NOMO-1 (cell line): Measurements from ENCODE around the gene DHX29.

Experiments
- DNase-seq, 2 experiments: peaks; one replicate each; lab custom pipeline; 2025; ENCODE audit not compliant: unreplicated experiment in 2 of 2; lab: John Stamatoyannopoulos, UW

Gene DHX29

GRCh38 chr5:55211184-55211874 is 96.2 kb downstream of the DHX29 start:
- no peak for DNase-seq
